H1 (cell line): ENCODE data around the gene SOX4. TPM values are rescaled to one million over a fixed set of nuclear protein-coding genes. Genes with fewer than 3 reads are reported as not detected.

Experiments used
- CTCF ChIA-PET: fragments of 300-600 bp; sonication (Branson Sonifier 250); formaldehyde crosslinking; loops from one replicate; lab custom pipeline; 2021; ENCODE audit not compliant: partially characterized antibody; lab: Charles Lee
- POLR2A ChIA-PET: fragments of 300-600 bp; sonication (Branson Sonifier 250); formaldehyde crosslinking; loops from one replicate; lab custom pipeline; 2021; ENCODE audit warnings: inconsistent platforms; ENCODE audit not compliant: partially characterized antibody; lab: Charles Lee
- DNase-seq, 2 experiments: peaks; one replicate each; pipeline versions ENCODE4 v3.0.0 to v3.0.0-alpha.2; 2010 to 2022; ENCODE audit warnings: low spot score in 2 of 2, low read depth in 1 of 2, mixed read lengths in 1 of 2
- FAIRE-seq: peaks from 2 replicates; lab custom pipeline; 2011; peaks lifted over from hg19 to GRCh38; lab: Jason Lieb, UNC
- H2AFZ ChIP-seq: 2 replicates; pipeline ENCODE4 v1.8.1; 2012; ENCODE audit warnings: low read length, inconsistent platforms
- H2AK5ac ChIP-seq: 2 replicates; pipeline ENCODE4 v1.6.1; 2013; ENCODE audit warnings: low read depth, low read length
- H2BK120ac ChIP-seq: replicated peaks from 2 replicates; pipeline ENCODE3; 2013; ENCODE audit warnings: low read depth, low read length, inconsistent platforms
- H2BK12ac ChIP-seq: 2 replicates; pipeline ENCODE4 v1.6.1; 2013; ENCODE audit warnings: low read depth, low read length
- H2BK15ac ChIP-seq: 2 replicates; pipeline ENCODE4 v1.6.1; 2013; ENCODE audit warnings: low read length
- H2BK20ac ChIP-seq: 2 replicates; pipeline ENCODE4 v1.6.1; 2013; ENCODE audit warnings: low read length
- H2BK5ac ChIP-seq: 2 replicates; pipeline ENCODE4 v1.6.1; 2013; ENCODE audit warnings: low read depth, low read length
- H3K14ac ChIP-seq: 2 replicates; pipeline ENCODE4 v1.6.1; 2013; ENCODE audit warnings: inconsistent platforms; ENCODE audit not compliant: insufficient read length
- H3K18ac ChIP-seq: 2 replicates; pipeline ENCODE4 v1.6.1; 2013; ENCODE audit warnings: low read length; ENCODE audit errors: extremely low read depth
- H3K23ac ChIP-seq: 2 replicates; pipeline ENCODE4 v1.6.1; 2013; ENCODE audit warnings: inconsistent platforms; ENCODE audit not compliant: insufficient read length
- H3K23me2 ChIP-seq: 2 replicates; pipeline ENCODE4 v1.6.1; 2013; ENCODE audit warnings: low read depth, low read length
- H3K27ac ChIP-seq: 2 replicates; pipeline ENCODE4 v1.6.1; 2011; ENCODE audit warnings: low read depth, low read length, inconsistent platforms
- H3K27me3 ChIP-seq, 4 experiments: replicated peaks in 1 of 4; 1 replicate in 1 of 4; 2 replicates in 3 of 4; pipeline versions ENCODE4 v1.6.1 to v1.8.1; 2011 to 2013; ENCODE audit warnings: low read length in 3 of 4, mild to moderate bottlenecking in 3 of 4, inconsistent platforms in 2 of 4, mixed read lengths in 2 of 4, moderate library complexity in 1 of 4; ENCODE audit not compliant: control insufficient read depth in 3 of 4, insufficient read depth in 3 of 4; ENCODE audit errors: extremely low read depth in 1 of 4
- H3K36me3 ChIP-seq, 4 experiments: 2 replicates each; pipeline versions ENCODE4 v1.6.1 to v1.8.1; 2011 to 2013; ENCODE audit warnings: mild to moderate bottlenecking in 4 of 4, low read length in 3 of 4, moderate library complexity in 2 of 4, control low read depth in 1 of 4, inconsistent platforms in 1 of 4; ENCODE audit not compliant: insufficient read depth in 4 of 4, control insufficient read depth in 2 of 4
- H3K4ac ChIP-seq: replicated peaks from 2 replicates; pipeline ENCODE3; 2013; ENCODE audit warnings: low read length, low read depth, mixed read lengths, inconsistent platforms; ENCODE audit not compliant: insufficient read length
- H3K4me1 ChIP-seq, 4 experiments: replicated peaks in 1 of 4; 1 replicate in 1 of 4; 2 replicates in 3 of 4; pipeline versions ENCODE4 v1.6.1 to v1.8.1; 2011 to 2013; ENCODE audit warnings: low read length in 3 of 4, inconsistent platforms in 2 of 4, mixed read lengths in 1 of 4; ENCODE audit not compliant: insufficient read depth in 4 of 4, control insufficient read depth in 3 of 4
- H3K4me2 ChIP-seq, 2 experiments: 2 replicates each; pipeline versions ENCODE4 v1.6.1 to v1.8.1; 2011 to 2013; ENCODE audit warnings: low read depth in 2 of 2, low read length in 2 of 2, control low read depth in 1 of 2, inconsistent platforms in 1 of 2, mild to moderate bottlenecking in 1 of 2; ENCODE audit not compliant: insufficient read depth in 1 of 2
- H3K4me3 ChIP-seq, 4 experiments: fragments of 200-600, 300-600 bp in 1 of 4; sonication (generic), shearing (Covaris generic), sonication (Bioruptor Twin) in 1 of 4; 2 replicates each; pipeline versions ENCODE4 v1.5.1 to v1.8.1; 2011 to 2016; ENCODE audit warnings: low read length in 4 of 4, low read depth in 3 of 4, control low read depth in 2 of 4, inconsistent platforms in 2 of 4, mild to moderate bottlenecking in 2 of 4, mixed read lengths in 1 of 4, moderate library complexity in 1 of 4; ENCODE audit not compliant: insufficient read depth in 2 of 4; ENCODE audit errors: extremely low read depth in 1 of 4
- H3K56ac ChIP-seq: replicated peaks from 2 replicates; pipeline ENCODE3; 2013; ENCODE audit warnings: low read depth, mild to moderate bottlenecking, mixed read lengths, low read length, inconsistent platforms; ENCODE audit not compliant: insufficient read length
- H3K79me1 ChIP-seq: 2 replicates; pipeline ENCODE4 v1.6.1; 2013; ENCODE audit warnings: low read depth, low read length, control low read depth
- H3K79me2 ChIP-seq, 2 experiments: 2 replicates each; pipeline versions ENCODE4 v1.6.1 to v1.8.1; 2012 to 2013; ENCODE audit warnings: low read length in 2 of 2, mild to moderate bottlenecking in 2 of 2, inconsistent platforms in 1 of 2; ENCODE audit not compliant: insufficient read depth in 2 of 2, control insufficient read depth in 1 of 2
- H3K9ac ChIP-seq, 4 experiments: replicated peaks in 1 of 4; 1 replicate in 1 of 4; 2 replicates in 3 of 4; pipeline versions ENCODE4 v1.6.1 to v1.8.1; 2011 to 2013; ENCODE audit warnings: low read depth in 3 of 4, low read length in 3 of 4, control low read depth in 2 of 4, mild to moderate bottlenecking in 2 of 4, moderate library complexity in 2 of 4, inconsistent platforms in 1 of 4; ENCODE audit errors: extremely low read depth in 1 of 4
- H3K9me3 ChIP-seq, 2 experiments: 2 replicates each; pipeline versions ENCODE4 v1.6.1 to v1.8.1; 2012 to 2013; ENCODE audit warnings: mild to moderate bottlenecking in 2 of 2, moderate library complexity in 2 of 2, control low read depth in 1 of 2, inconsistent platforms in 1 of 2, low read depth in 1 of 2, low read length in 1 of 2, mixed read lengths in 1 of 2; ENCODE audit not compliant: insufficient read depth in 2 of 2
- H4K20me1 ChIP-seq, 2 experiments: replicated peaks in 1 of 2; 2 replicates each; pipeline versions ENCODE3 to v1.8.1; 2011 to 2013; ENCODE audit warnings: inconsistent platforms in 2 of 2, low read length in 2 of 2, mild to moderate bottlenecking in 1 of 2; ENCODE audit not compliant: insufficient read depth in 2 of 2, control insufficient read depth in 1 of 2
- H4K5ac ChIP-seq: 2 replicates; pipeline ENCODE4 v1.6.1; 2013; ENCODE audit warnings: low read length, low read depth, mixed read lengths, inconsistent platforms; ENCODE audit not compliant: insufficient read length
- H4K8ac ChIP-seq: 2 replicates; pipeline ENCODE4 v1.8.0; 2013; ENCODE audit warnings: mild to moderate bottlenecking, moderate library complexity, low read length, inconsistent platforms; ENCODE audit not compliant: insufficient read depth; ENCODE audit errors: extremely low read depth
- H4K91ac ChIP-seq: replicated peaks from 2 replicates; pipeline ENCODE3; 2013; ENCODE audit warnings: low read length, mixed read lengths, inconsistent platforms; ENCODE audit not compliant: insufficient read length
- ASH2L ChIP-seq: fragments of 200-600, 300-600 bp; sonication (generic); IDR thresholded peaks from one replicate; pipeline ENCODE4 v1.7.1; 2017; ENCODE audit warnings: low read length
- BACH1 ChIP-seq: IDR thresholded peaks from 2 replicates; pipeline ENCODE4 v1.6.1; 2012; ENCODE audit warnings: low read length, improper control_type of control experiment
- CHD1 ChIP-seq: IDR thresholded peaks from 2 replicates; pipeline ENCODE4 v1.6.1; 2012; ENCODE audit warnings: low read depth, low read length, improper control_type of control experiment
- CREB1 ChIP-seq: IDR thresholded peaks from 2 replicates; pipeline ENCODE4 v1.6.1; 2012; ENCODE audit warnings: inconsistent platforms
- EGR1 ChIP-seq: IDR thresholded peaks from 2 replicates; pipeline ENCODE4 v1.6.1; 2011; ENCODE audit warnings: low read depth, low read length, borderline replicate concordance
- HDAC6 ChIP-seq: IDR thresholded peaks from one replicate; pipeline ENCODE4 v1.7.1; 2012; ENCODE audit warnings: low read depth, mild to moderate bottlenecking, inconsistent platforms, low read length, moderate library complexity
- KDM4A ChIP-seq: IDR thresholded peaks from one replicate; pipeline ENCODE4 v1.7.1; 2012; ENCODE audit warnings: low read depth, mild to moderate bottlenecking, moderate library complexity, low read length, inconsistent platforms; ENCODE audit not compliant: severe bottlenecking
- NANOG ChIP-seq: IDR thresholded peaks from 2 replicates; pipeline ENCODE4 v1.6.1; 2011; ENCODE audit warnings: low read length, low read depth, mild to moderate bottlenecking, inconsistent platforms; ENCODE audit not compliant: insufficient read depth, poor library complexity, severe bottlenecking
- PHF8 ChIP-seq: fragments of 200-600 bp; sonication (generic); conservative IDR thresholded peaks from 2 replicates; pipeline ENCODE4 v1.7.1; 2012; ENCODE audit warnings: low read depth, mild to moderate bottlenecking, inconsistent platforms, low read length, moderate library complexity
- POLR2A ChIP-seq, 2 experiments: IDR thresholded peaks; 1 replicate in 1 of 2; 2 replicates in 1 of 2; pipeline ENCODE4 v1.6.1; 2011; ENCODE audit warnings: low read depth in 2 of 2, low read length in 2 of 2, mild to moderate bottlenecking in 2 of 2; ENCODE audit errors: control extremely low read depth in 1 of 2
- RNF2 ChIP-seq: fragments of 200-900, 300-1000 bp; sonication (generic); IDR thresholded peaks from 2 replicates; pipeline ENCODE4 v1.7.1; 2016; ENCODE audit warnings: borderline replicate concordance, low read depth, mild to moderate bottlenecking, antibody characterized with exemption, low read length; ENCODE audit not compliant: poor library complexity, severe bottlenecking; ENCODE audit errors: missing control alignments
- SP2 ChIP-seq: IDR thresholded peaks from 2 replicates; pipeline ENCODE4 v1.6.1; 2012; ENCODE audit warnings: mild to moderate bottlenecking, low read length, inconsistent platforms
- TAF1 ChIP-seq: IDR thresholded peaks from 2 replicates; pipeline ENCODE4 v1.6.1; 2011; ENCODE audit warnings: mild to moderate bottlenecking, low read depth, low read length
- TCF12 ChIP-seq: IDR thresholded peaks from 2 replicates; pipeline ENCODE4 v1.6.1; 2011; ENCODE audit warnings: low read depth, mild to moderate bottlenecking, low read length
- WGBS, 2 experiments: shearing (Covaris generic) in 1 of 2; methylation state at CpG; one replicate each; pipeline versions ENCODE4 v1.1.6 to v1.1.7; 2013 to 2015; ENCODE audit warnings: low lambda C conversion rate in 2 of 2, mixed read lengths in 2 of 2, inconsistent platforms in 1 of 2, low coverage in 1 of 2, missing lambda C conversion rate in 1 of 2; ENCODE audit not compliant: insufficient replicate concordance in 2 of 2, insufficient coverage in 1 of 2, insufficient read length in 1 of 2; ENCODE audit errors: extremely low coverage in 1 of 2, missing lambda C conversion rate in 1 of 2; 5-methylcytosine and 5-hydroxymethylcytosine counted together
- polyA plus RNA-seq, 7 experiments: library from polyadenylated mRNA; depleted of rRNA in 3 of 7; stranded (reverse) in 5 of 7; unstranded in 2 of 7; fragments of >200 nt in 5 of 7; fragments of 200-250 nt in 2 of 7; gene quantifications; 1 replicate in 5 of 7; 2 replicates in 1 of 7; 4 replicates in 1 of 7; pipeline versions ENCODE4 v1.2.1 to v1.2.3, GENCODE V29; 2011 to 2013; ENCODE audit warnings: missing spikeins in 2 of 7, mixed read lengths in 2 of 7
- total RNA-seq: library from RNA; stranded (reverse); fragmentation: NEBNext Ultra II Directional; extraction: Animal tissue kit (Norgen Biotek cat#: 25700); gene quantifications from 2 replicates; pipeline ENCODE4 v1.2.1, GENCODE V29; 2021

The SOX4 gene
- total and polyA plus RNA-seq, 2 of the 8 experiments (the other 6 are each of a cell fraction or from before 2014, with no cell fraction given): 14.1 to 169 TPM

- no peak overlapping the region for H3K14ac ChIP-seq
- H3K18ac ChIP-seq: no peak overlapping the region
- H3K23me2 ChIP-seq: peaks cover 27% of the 10 kb centered on the region
- POLR2A ChIA-PET: interaction anchor here (4.2 kb wide), 1 partner anchor 10 kb away, joined by 32 read pairs; no protein-coding TSS in a partner anchor
- H3K79me1 ChIP-seq: no peaks in the 10 kb centered on the region
- 97% methylated on average over 1 of the region's 1 CpG; no CpG with 5 or more reads in 1 of the 2 experiments for WGBS, 2 experiments
- H2BK15ac ChIP-seq: no peak overlapping the region
- no peak overlapping the region for H4K91ac ChIP-seq
- no peak overlapping the region for H4K5ac ChIP-seq
- H3K27ac ChIP-seq: no peak overlapping the region
- no peak overlapping the region for H3K4me3 ChIP-seq
- H4K20me1 ChIP-seq: peaks cover 0 to 5% of the 10 kb centered on the region in 2 experiments
- no peak overlapping the region for H2AK5ac ChIP-seq
- H3K36me3 ChIP-seq: peaks cover 0 to under 1% (median 0%) of the 10 kb centered on the region in 4 experiments; a peak in 2 of 8 replicates
- H3K27me3 ChIP-seq: peaks cover 0 to 20% (median 4%) of the 10 kb centered on the region in 4 experiments; a peak in 5 of 7 replicates
- no peak overlapping the region for H2BK20ac ChIP-seq
- FAIRE-seq (no peak), DNase-seq (no peak)
- no peak overlapping the region for H3K4ac ChIP-seq
- no peak overlapping the region for H3K4me2 ChIP-seq
- H2BK5ac ChIP-seq: no peak overlapping the region
- peaks cover 15 to 17% of the 10 kb centered on the region in 2 experiments for H3K79me2 ChIP-seq
- no peak overlapping the region for H3K23ac ChIP-seq
- no peak overlapping the region for H2AFZ ChIP-seq
- H3K4me1 ChIP-seq: peaks cover 0 to 4% (median 1%) of the 10 kb centered on the region in 4 experiments; a peak in 4 of 7 replicates
- no peak for TF ChIP-seq CREB1
- TF ChIP-seq EGR1: no peak
- TF ChIP-seq PHF8: no peak
- TF ChIP-seq NANOG: no peak
- no peak for TF ChIP-seq ASH2L
- TF ChIP-seq POLR2A (IDR thresholded peaks at IDR 0.05; ENCODE audit: control extremely low read depth in 1 of 2, low read depth in 2 of 2, low read length in 2 of 2): no peak
- TF ChIP-seq TCF12: no peak
- no peak for TF ChIP-seq KDM4A
- no peak for TF ChIP-seq TAF1
- TF ChIP-seq RNF2: no peak
- no peak for TF ChIP-seq CHD1
- no peak for TF ChIP-seq HDAC6
- no peak for TF ChIP-seq BACH1
- no peak for TF ChIP-seq SP2
- no peak overlapping the region for H3K56ac ChIP-seq
- no peak overlapping the region for H3K9ac ChIP-seq
- no peak overlapping the region for H2BK12ac ChIP-seq
- no peaks in the 10 kb centered on the region for H3K9me3 ChIP-seq
- no peak overlapping the region for H4K8ac ChIP-seq
- no peak overlapping the region for H2BK120ac ChIP-seq
- CTCF ChIA-PET: interaction anchor here (1.3 to 1.7 kb wide), 2 partner anchors 314 to 445 kb away, joined by 3 read pairs; no protein-coding TSS in a partner anchor
Measured at GRCh38 chr6:21590346-21590745, 3.2 kb upstream of the SOX4 start.
